SK-N-SH treated with all-trans-retinoic acid at 6 μM for 48 hours (cell line): ENCODE results near the gene C11orf91.
A peak's percentile ranks its signal among the peaks of the same experiment; 100 is the strongest.

Experiments
- ATAC-seq: fragments of 200-7000 bp; cut with Tn5 transposase; 3 replicates; pipeline ENCODE4 v1.9.1; 2020; ENCODE audit warnings: mild to moderate bottlenecking, moderate library complexity
- ARNTL ChIP-seq: fragments of 450-650 bp; formaldehyde crosslinking; IDR thresholded peaks from 2 replicates; pipeline ENCODE4 v1.5.0; 2020; ENCODE audit warnings: low read depth, mild to moderate bottlenecking, moderate library complexity, borderline replicate concordance
- BACH2 ChIP-seq: fragments of 250-450 bp; sonication (Bioruptor Pico); IDR thresholded peaks from 2 replicates; pipeline ENCODE4 v1.9.0; 2021; ENCODE audit warnings: mild to moderate bottlenecking, borderline replicate concordance
- CREB5 ChIP-seq: fragments of 250-450 bp; sonication (Bioruptor Pico); IDR thresholded peaks from 2 replicates; pipeline ENCODE4 v1.5.1; 2020; ENCODE audit warnings: low read depth, mild to moderate bottlenecking, moderate library complexity
- CSRNP3 ChIP-seq: fragments of 250-450 bp; sonication (Bioruptor Pico); IDR thresholded peaks from 2 replicates; pipeline ENCODE4 v1.5.1; 2021; ENCODE audit warnings: mild to moderate bottlenecking, moderate library complexity
- ESRRG ChIP-seq: fragments of 250-450 bp; sonication (Bioruptor Pico); IDR thresholded peaks from 2 replicates; pipeline ENCODE4 v1.6.1; 2021; ENCODE audit warnings: mild to moderate bottlenecking
- GLIS3 ChIP-seq: fragments of 250-450 bp; sonication (Bioruptor Pico); IDR thresholded peaks from 2 replicates; pipeline ENCODE4 v1.5.0; 2020; ENCODE audit warnings: mild to moderate bottlenecking, moderate library complexity
- ISL1 ChIP-seq: fragments of 250-450 bp; sonication (Bioruptor Pico); IDR thresholded peaks from 2 replicates; pipeline ENCODE4 v2.1.2; 2022; ENCODE audit warnings: mild to moderate bottlenecking, moderate library complexity
- OSR1 ChIP-seq: fragments of 250-450 bp; sonication (Bioruptor Pico); IDR thresholded peaks from 2 replicates; pipeline ENCODE4 v1.8.0; 2022; ENCODE audit warnings: moderate library complexity, mild to moderate bottlenecking, inconsistent platforms
- PATZ1 ChIP-seq: fragments of 250-450 bp; sonication (Bioruptor Pico); IDR thresholded peaks from 2 replicates; pipeline ENCODE4 v1.8.0; 2020; ENCODE audit warnings: mild to moderate bottlenecking, moderate library complexity, borderline replicate concordance
- POU6F1 ChIP-seq: fragments of 250-450 bp; sonication (Bioruptor Pico); IDR thresholded peaks from 2 replicates; pipeline ENCODE4 v1.8.0; 2021; ENCODE audit warnings: low read depth, mild to moderate bottlenecking, moderate library complexity, borderline replicate concordance
- PPARA ChIP-seq: fragments of 250-450 bp; sonication (Bioruptor Pico); IDR thresholded peaks from 2 replicates; pipeline ENCODE4 v1.5.0; 2020; ENCODE audit warnings: mild to moderate bottlenecking, borderline replicate concordance
- RARB ChIP-seq: fragments of 250-450 bp; sonication (Bioruptor Pico); IDR thresholded peaks from 2 replicates; pipeline ENCODE4 v1.8.0; 2021; ENCODE audit warnings: mild to moderate bottlenecking, moderate library complexity
- TCF4 ChIP-seq: fragments of 250-450 bp; sonication (Bioruptor Pico); IDR thresholded peaks from 2 replicates; pipeline ENCODE4 v1.8.0; 2021; ENCODE audit warnings: mild to moderate bottlenecking, moderate library complexity, borderline replicate concordance
- TOX ChIP-seq: fragments of 250-450 bp; sonication (Bioruptor Pico); IDR thresholded peaks from 2 replicates; pipeline ENCODE4 v1.8.0; 2021; ENCODE audit warnings: mild to moderate bottlenecking, moderate library complexity, borderline replicate concordance
- TSHZ2 ChIP-seq: fragments of 250-450 bp; sonication (Bioruptor Pico); IDR thresholded peaks from 2 replicates; pipeline ENCODE4 v1.5.0; 2020; ENCODE audit warnings: mild to moderate bottlenecking, moderate library complexity
- ZC3H10 ChIP-seq: fragments of 250-450 bp; sonication (Bioruptor Pico); IDR thresholded peaks from 2 replicates; pipeline ENCODE4 v1.5.1; 2021; ENCODE audit warnings: mild to moderate bottlenecking, moderate library complexity
- ZFP3 ChIP-seq: fragments of 250-450 bp; sonication (Bioruptor Pico); IDR thresholded peaks from 2 replicates; pipeline ENCODE4 v1.5.0; 2020; ENCODE audit warnings: mild to moderate bottlenecking, moderate library complexity
- ZFP30 ChIP-seq: fragments of 450-650 bp; formaldehyde crosslinking; IDR thresholded peaks from 2 replicates; pipeline ENCODE4 v1.5.0; 2022; ENCODE audit warnings: mild to moderate bottlenecking, moderate library complexity
- ZNF565 ChIP-seq: fragments of 450-650 bp; formaldehyde crosslinking; conservative IDR thresholded peaks from 2 replicates; pipeline ENCODE4 v1.5.0; 2020; ENCODE audit warnings: low read depth, mild to moderate bottlenecking, moderate library complexity
- ZNF8 ChIP-seq: fragments of 450-650 bp; formaldehyde crosslinking; IDR thresholded peaks from 2 replicates; pipeline ENCODE4 v1.5.0; 2020; ENCODE audit warnings: mild to moderate bottlenecking, moderate library complexity

The C11orf91 gene

GRCh38 chr11:33724644-33725035 lies 24.0 kb upstream of the C11orf91 start:
- TF ChIP-seq PPARA (CRISPR knock-in tag) (no peak), ZFP3 (CRISPR knock-in tag) (0 out of 2 replicates have a peak, but pooled peaks have one; percentile 7), ZNF8 (no peak), RARB (CRISPR knock-in tag) (no peak)
- ATAC-seq, result peak; percentile 38

- ATAC-seq, result peak; percentile 69
Measured at GRCh38 chr11:33723238-33723881, 22.7 kb upstream of the C11orf91 start.

GRCh38 chr11:33722590-33723234 lies 22.1 kb upstream of the C11orf91 start:
- ATAC-seq, result peak; percentile 25
- no peak for TF ChIP-seq BACH2 (CRISPR knock-in tag)
- TF ChIP-seq TCF4 (CRISPR knock-in tag), result no peak
- no peak for TF ChIP-seq PPARA (CRISPR knock-in tag)
- TF ChIP-seq TSHZ2, result no peak
- no peak for TF ChIP-seq POU6F1 (CRISPR knock-in tag)
- TF ChIP-seq CREB5 (CRISPR knock-in tag), result no peak
- no peak for TF ChIP-seq OSR1 (CRISPR knock-in tag)
- no peak for TF ChIP-seq ARNTL (CRISPR knock-in tag)
- no peak for TF ChIP-seq ZC3H10 (CRISPR knock-in tag)
- TF ChIP-seq RARB (CRISPR knock-in tag), result no peak
- TF ChIP-seq PATZ1, result no peak
- TF ChIP-seq ZFP30 (CRISPR knock-in tag), result no peak
- TF ChIP-seq, all 23 proteins: peak for 0

More at GRCh38 chr11:33723238-33723881, 22.7 kb upstream of the C11orf91 start:
- peak; percentile 32; the same call in 1 of the 2 replicates for TF ChIP-seq ISL1 (CRISPR knock-in tag)
- TF ChIP-seq ZC3H10 (CRISPR knock-in tag), result peak; percentile 78
- no peak for TF ChIP-seq ZNF565 (CRISPR knock-in tag)
- peak; percentile 41; the same call in 1 of the 2 replicates for TF ChIP-seq TOX (CRISPR knock-in tag)
- TF ChIP-seq BACH2 (CRISPR knock-in tag), result no peak

GRCh38 chr11:33721984-33722383 lies 21.4 kb upstream of the C11orf91 start:
- ATAC-seq, result no peak
- no peak for TF ChIP-seq RARB (CRISPR knock-in tag)
- TF ChIP-seq PATZ1, result no peak
- TF ChIP-seq TCF4 (CRISPR knock-in tag), result no peak
- TF ChIP-seq GLIS3 (CRISPR knock-in tag), result no peak
- no peak for TF ChIP-seq POU6F1 (CRISPR knock-in tag)
- no peak for TF ChIP-seq CREB5 (CRISPR knock-in tag)
- no peak for TF ChIP-seq CSRNP3
- TF ChIP-seq ESRRG, result no peak
